ENCODE data around the gene FITM1. TPM values are rescaled to one million over a fixed set of nuclear protein-coding genes. Genes with fewer than 3 reads are reported as not detected.

Gene FITM1
- total RNA-seq, 1 donor from 2014 or later = 0.51 TPM

DNA sequence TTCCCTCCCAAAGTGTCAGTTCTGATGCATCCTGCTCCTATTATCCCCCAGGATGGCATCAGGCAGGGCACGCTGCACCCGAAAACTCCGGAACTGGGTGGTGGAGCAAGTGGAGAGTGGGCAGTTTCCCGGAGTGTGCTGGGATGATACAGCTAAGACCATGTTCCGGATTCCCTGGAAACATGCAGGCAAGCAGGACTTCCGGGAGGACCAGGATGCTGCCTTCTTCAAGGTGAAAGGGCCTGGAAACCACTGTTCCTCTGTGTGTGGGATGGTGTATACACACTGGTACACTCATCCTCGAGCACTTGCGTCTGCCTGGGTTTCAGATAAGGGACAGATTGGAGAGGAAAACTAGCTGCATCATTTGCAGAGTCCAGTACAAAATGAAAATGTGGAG, 31.6 kb downstream of the FITM1 start:
- DNase-seq = peak; percentile 37

DNA sequence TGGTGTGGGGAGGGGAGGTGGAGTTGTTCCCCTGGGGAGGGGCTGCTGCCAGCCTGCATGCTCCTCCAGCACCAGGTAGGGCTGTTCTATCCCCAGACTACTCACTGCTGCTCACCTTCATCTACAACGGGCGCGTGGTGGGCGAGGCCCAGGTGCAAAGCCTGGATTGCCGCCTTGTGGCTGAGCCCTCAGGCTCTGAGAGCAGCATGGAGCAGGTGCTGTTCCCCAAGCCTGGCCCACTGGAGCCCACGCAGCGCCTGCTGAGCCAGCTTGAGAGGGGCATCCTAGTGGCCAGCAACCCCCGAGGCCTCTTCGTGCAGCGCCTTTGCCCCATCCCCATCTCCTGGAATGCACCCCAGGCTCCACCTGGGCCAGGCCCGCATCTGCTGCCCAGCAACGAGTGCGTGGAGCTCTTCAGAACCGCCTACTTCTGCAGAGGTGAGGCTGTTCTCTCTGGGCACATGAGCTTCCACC, 34.1 kb downstream of the FITM1 start:
- no peak for DNase-seq

DNA sequence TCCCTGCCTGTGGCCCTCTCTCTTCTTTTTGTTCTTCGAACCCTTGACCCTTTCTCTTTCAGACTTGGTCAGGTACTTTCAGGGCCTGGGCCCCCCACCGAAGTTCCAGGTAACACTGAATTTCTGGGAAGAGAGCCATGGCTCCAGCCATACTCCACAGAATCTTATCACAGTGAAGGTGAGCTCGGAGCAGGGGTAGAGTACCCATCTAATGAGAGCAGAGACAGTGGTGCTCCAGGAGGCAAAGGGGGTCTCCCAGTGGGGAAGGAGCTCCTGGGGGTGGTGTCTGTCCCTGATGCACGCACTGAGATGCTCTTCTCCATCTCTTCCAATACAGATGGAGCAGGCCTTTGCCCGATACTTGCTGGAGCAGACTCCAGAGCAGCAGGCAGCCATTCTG, 35.3 kb downstream of the FITM1 start:
- no peak for DNase-seq

DNA sequence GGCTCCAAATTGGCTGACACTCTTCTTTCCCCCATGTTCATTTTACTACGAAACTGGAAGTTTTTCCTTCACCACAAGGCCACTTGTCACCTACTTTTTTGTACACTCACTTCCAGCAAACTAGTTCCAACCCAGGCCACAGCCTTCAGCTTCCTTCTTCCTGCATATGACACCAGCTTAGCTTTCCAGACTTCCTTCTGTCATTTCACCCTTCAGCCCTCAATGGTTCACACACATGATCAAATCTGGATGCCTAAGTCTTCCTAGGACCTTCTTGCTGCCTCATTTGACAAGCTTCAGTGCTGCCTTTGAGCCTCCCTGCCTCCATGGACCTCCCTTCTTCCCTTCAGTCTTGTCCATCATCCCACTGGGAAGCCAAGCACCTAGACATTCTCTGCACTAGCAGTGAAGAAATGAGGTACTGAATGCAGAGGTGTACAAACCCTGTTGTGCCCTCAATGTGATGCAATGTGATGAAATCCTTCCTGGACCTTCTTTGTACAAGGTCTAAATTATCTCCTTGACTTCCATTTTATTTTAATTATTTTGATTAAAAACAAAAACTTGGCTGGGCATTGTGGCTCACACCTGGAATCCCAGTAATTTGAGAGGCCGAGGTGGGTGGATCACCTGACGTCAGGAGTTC, 37.1 kb downstream of the FITM1 start:
- no peak for DNase-seq

DNA sequence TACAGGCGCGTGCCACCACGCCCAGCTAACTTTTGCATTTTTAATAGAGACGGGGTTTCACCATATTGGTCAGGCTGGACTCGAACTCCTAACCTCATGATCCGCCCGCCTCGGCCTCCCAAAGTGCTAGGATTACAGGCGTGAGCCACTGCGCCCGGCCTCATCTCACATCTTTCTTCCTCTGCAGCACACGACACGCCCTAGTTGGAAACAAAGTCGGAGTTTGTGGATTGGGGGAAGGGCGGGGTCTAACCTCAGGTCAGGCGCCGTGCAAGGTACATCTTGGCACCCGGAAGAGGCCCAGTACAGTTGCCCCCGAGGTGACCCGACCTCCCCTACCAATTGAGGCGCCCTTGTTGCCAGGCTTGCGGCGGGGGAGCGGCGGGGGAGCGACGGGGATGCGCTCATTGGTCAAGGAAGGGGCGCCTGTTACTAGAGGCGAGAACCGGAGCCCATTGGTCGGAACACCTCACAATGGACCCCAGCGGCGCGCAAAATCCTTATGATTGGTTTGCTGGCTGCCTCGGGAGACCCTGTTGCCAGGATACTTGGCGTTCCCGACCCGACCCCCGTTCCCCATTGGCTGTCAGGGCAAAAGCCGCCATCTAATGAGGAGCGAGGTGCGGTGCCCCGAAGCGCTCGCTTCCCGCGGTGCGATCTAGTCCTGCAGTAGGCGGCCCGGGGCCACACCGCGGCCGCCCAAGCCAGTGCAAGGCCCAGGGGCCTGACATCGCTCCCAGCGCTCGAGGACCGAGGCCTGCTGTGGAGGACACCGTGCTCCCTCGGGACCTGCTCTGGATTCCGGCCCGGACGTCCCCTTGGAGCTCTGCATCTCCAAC, 41.2 kb downstream of the FITM1 start, which contains the start of gene REC8:
Gene REC8, plus strand, starts transcription at position 659 of the 839 bp plus-strand sequence. CDS start 473 bp downstream, outside the sequence.
- DNase-seq = peak; percentile 97

DNA sequence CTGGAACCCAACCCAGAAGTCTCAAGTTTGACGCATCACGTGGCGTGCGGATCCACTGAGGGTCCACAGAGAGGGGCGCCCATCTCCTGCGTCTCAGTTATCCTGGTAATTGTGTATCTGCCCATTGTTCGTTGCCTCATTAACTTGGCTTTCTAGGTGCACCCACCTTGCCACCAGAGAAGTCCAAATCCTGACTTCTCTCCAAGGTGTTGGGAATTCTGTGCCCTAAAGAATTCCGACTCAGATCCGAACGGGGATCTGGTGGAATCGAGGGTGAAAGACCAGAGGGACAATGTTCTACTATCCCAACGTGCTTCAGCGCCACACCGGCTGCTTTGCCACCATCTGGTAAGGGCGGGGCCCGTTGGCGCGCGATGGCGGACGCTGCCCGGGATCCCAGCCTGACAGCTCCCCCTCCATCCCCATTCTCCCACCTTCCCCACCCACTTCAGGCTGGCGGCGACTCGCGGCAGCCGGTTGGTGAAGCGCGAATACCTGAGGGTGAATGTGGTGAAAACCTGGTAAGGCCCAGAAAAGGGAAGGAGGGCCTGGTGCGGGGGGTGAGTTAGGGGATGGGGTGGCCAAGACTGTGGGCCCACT, 41.9 kb downstream of the FITM1 start:
- DNase-seq = no peak

DNA sequence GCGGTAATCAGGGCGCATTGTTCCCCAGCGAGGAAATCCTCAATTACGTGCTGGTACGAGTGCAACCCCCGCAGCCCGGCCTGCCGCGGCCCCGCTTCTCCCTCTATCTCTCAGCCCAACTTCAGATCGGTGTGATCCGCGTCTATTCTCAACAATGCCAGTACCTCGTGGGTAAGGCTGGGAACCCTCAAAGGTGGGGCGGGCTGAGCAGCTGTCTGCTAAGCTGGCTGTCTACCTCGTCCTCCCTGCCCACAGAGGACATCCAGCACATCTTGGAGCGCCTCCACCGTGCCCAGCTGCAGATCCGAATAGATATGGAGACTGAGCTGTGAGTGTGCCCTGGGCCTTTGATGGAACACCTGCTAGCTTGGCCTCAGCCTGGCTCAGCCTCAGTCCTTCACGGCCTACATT, 42.4 kb downstream of the FITM1 start:
- DNase-seq = no peak

DNA sequence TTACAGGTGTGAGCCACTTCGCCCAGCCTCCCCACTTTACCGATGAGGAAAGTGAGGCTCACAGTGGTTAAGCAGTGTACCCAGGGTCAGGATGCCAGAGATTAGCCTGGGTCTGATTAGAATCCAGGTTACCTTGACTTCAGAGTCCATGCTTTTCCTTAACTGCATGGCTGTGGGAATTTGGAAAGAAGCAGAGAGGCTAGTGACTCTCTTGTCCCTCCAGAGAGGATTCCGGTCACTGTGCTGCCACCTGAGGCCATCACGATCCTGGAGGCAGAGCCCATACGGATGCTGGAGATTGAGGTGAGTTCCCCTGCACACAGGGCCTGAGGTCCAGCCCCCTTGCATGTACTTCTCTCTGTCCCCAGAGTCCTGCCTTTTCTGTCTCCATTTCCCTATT, 46.1 kb downstream of the FITM1 start:
- DNase-seq = no peak

DNA sequence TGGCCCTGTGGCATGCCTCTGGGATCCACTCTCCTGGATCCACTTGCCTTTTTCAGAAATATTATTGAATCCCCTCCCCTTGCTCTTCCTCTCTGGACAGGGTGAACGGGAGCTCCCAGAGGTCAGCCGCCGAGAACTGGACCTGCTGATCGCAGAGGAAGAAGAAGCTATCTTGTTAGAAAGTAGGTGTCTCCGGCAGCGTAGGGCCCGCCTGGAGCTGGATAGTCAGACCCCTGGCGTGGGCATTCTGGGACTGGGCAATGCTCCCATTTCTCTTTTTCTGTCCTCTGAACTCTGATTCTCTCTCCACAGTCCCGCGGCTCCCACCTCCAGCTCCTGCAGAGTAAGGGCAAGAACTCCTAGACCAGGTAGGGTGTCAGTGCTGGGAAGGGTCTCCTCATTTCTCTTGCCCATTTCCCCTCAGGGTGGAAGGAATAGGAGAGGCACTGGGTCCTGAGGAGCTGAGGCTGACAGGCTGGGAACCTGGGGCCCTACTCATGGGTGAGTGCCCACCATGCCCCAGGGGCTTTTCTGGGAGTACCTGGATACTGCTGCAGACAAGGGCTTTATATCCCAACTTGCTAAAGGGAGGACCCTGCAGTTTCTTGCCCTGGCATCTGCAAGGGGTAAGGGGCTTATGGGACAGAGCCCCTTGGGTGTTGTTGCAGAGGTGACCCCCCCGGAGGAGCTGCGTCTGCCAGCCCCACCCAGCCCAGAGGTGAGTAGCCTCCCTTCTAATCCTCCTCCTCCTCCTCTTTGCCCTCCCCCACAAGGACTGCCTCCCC, 46.8 kb downstream of the FITM1 start:
- no peak for DNase-seq

DNA sequence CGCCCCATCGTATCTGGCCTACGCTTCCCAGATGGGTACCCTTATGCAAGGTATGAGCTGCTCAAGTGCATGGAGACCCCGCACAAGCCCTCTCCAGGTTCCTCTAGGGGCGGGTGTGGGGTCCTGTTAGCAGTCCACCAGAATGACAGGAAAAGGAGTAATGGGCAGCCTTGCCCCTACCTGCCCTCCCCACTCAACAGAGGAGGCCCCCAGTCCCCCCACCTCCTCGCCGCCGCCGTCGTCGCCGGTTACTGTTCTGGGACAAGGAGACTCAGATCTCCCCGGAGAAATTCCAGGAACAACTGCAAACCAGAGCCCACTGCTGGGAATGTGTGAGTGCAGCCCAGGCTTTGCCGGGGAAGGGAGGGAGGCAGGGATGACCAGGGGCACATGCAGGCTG, 47.4 kb downstream of the FITM1 start:
- DNase-seq = no peak

DNA sequence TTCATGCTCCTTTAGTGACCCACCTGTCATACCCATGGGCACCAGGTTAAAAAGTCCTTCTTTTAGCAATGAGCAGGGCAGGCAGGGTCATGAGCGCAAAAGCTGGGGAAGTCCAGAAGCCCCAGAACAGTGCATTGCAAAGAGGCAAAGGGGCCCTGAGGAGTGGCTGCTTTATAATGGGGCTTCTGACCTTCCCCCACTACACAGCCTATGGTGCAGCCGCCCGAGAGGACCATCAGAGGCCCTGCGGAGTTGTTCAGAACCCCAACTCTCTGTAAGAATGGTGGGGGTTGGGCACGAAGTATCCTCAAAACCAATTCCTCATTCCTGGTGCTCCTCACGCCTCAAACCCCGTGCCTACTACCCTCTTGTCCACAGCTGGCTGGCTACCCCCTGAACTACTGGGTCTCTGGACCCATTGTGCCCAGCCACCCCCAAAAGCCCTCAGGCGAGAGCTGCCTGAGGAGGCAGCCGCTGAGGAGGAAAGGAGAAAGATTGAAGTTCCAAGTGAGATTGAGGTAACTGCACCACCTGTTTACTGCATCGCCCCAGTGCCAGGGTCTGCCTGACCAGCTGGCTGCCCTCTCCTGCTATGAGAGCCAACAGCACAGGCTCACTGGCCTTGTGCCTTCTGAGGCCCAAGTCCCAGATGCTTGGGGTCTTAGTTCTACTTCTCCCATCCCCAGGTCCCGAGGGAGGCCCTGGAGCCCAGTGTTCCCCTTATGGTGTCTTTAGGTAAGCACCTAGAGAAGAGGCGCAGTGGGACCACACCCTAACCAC, 48.1 kb downstream of the FITM1 start:
- no peak for DNase-seq

DNA sequence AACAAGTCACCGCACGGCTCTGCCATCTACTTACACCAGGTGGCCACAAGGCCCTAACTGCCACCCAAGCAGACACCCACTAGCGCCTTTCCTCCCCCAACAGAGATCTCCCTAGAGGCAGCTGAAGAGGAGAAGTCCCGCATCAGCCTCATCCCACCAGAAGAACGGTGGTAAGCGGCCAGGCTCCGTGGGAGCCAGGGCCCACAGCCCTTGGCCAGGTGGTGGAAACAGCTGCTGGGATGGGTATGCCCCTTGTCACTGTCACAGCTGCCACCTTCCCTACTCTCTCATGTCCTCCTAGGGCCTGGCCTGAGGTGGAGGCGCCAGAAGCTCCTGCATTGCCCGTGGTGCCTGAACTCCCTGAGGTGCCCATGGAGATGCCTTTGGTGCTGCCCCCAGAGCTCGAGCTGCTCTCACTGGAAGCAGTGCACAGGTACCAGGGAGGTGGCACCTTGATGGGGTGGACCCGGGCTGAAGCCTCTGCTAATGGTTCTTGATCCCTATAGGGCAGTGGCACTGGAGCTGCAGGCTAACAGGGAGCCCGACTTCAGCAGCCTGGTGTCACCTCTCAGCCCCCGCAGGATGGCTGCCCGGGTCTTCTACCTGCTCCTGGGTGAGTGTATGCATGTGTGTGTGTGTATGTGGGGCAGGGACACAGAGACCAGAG, 49.0 kb downstream of the FITM1 start:
- no peak for DNase-seq

DNA sequence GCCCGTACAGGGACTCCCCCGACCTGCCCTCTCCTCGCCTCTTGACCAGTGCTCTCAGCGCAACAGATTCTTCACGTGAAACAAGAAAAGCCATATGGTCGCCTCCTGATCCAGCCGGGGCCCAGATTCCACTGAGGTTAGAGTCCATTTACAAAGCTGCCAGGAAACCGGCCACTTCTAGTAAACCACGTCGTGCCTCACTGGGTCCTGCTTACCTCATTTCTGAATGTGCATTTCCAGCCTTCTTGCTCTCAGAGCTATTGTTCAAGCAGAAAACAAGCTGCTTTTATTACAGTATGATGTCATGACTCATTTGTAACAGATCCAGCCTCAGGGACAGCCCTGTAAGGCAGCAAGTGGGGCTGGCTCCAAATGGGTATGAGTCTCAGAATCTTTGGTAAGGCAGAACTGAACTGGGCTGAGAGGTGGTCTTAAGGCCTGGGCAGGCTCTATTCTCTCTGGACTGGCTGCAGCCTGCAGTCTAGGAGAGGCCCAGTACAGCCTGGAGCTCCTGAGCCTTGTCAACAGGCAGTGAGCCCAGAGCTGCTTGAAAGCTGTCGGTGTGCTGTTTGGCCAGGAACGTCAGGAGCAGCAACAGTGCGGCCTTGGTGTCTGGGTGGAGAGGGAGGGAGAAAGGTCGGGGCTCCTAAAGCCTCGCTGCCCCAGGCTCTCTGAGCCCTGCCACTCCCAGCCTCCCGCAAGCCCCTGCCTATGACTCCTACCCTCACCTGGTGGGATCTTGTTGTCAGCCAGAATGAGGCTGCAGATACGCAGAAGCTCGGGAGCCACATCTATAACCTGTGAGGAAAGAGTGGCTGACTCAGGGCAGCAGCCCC, 49.7 kb downstream of the FITM1 start:
- peak; percentile 73 for DNase-seq

DNA sequence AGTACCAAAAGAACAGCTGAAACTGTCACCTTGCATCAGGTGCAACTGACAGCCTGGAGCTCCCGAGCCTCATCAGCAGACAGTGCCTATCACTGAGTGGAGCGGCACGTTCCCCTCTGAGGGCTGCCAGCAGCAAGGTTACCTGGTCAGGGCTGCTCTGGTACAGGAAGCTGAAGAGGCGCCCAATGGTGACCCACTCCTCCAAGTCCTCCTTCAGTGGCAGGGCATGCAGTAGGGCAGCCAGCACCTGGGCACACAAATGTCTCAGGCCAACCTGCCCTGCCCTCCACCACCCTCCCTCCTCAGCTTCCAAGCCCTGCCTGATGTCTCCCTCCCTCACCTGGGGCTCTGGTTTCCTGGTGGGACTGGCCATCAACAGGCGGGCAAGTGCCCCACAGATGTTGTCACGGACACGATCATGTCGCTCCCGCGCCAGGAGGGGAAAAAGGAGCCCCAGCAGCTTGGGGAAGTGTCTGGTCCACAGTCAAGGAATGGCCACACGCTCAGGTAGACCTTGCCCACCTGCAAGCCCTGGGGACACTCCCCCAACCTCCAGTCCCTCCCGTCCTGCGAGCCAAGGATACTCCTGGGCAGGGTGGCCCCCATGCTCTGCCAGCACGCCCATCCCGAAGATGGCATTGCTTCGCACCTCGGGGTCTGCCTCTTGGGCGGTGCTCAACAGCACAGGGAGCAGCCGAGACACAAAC, 51.1 kb downstream of the FITM1 start:
- DNase-seq = no peak

Other genes starting within 250 kb of the FITM1 start
- gene DHRS4, start 176.9 kb upstream of the FITM1 start, total RNA-seq = 36.4 and 42.9 TPM in 2 replicates
- gene DHRS4L2, start 141.7 kb upstream of the FITM1 start, total RNA-seq = 11.6 and 12.6 TPM in 2 replicates
- gene CARMIL3, start 78.7 kb upstream of the FITM1 start, total RNA-seq = 0.05 TPM in 1 of 2 replicates, not detected in the other
- not detected in 2 replicates for gene CPNE6, start 59.1 kb upstream of the FITM1 start, total RNA-seq
- 5.8 and 10.5 TPM in 2 replicates for gene PCK2, start 36.3 kb upstream of the FITM1 start, total RNA-seq
- 90.7 and 93.9 TPM in 2 replicates for gene DCAF11, start 15.9 kb upstream of the FITM1 start, total RNA-seq
- gene NRL, start 15.7 kb upstream of the FITM1 start, total RNA-seq = 0.88 and 2.6 TPM in 2 replicates
- 167 TPM in 2 replicates for gene PSME1, start 5.5 kb downstream of the FITM1 start, total RNA-seq
- gene EMC9, start 10.9 kb downstream of the FITM1 start, total RNA-seq = 21.4 and 26.4 TPM in 2 replicates
- gene PSME2, start 16.0 kb downstream of the FITM1 start, total RNA-seq = 108 and 110 TPM in 2 replicates
- gene RNF31, start 16.8 kb downstream of the FITM1 start, total RNA-seq = 53.2 and 54.1 TPM in 2 replicates
- 37.8 and 55.5 TPM in 2 replicates for gene IRF9, start 30.6 kb downstream of the FITM1 start, total RNA-seq
- gene REC8, start 41.4 kb downstream of the FITM1 start, total RNA-seq = 2.7 and 4.2 TPM in 2 replicates
- gene IPO4, start 58.2 kb downstream of the FITM1 start, total RNA-seq = 28.8 and 60.6 TPM in 2 replicates
- gene TM9SF1, start 64.8 kb downstream of the FITM1 start, total RNA-seq = 63.5 and 82.5 TPM in 2 replicates
- gene TSSK4, start 75.0 kb downstream of the FITM1 start, total RNA-seq = not detected in 2 replicates
- 36.8 and 39.3 TPM in 2 replicates for gene CHMP4A, start 82.8 kb downstream of the FITM1 start, total RNA-seq
- 5.9 and 23.7 TPM in 2 replicates for gene MDP1, start 85.4 kb downstream of the FITM1 start, total RNA-seq
- 197 and 248 TPM in 2 replicates for gene NEDD8, start 101.7 kb downstream of the FITM1 start, total RNA-seq
- 108 and 121 TPM in 2 replicates for gene GMPR2, start 102.3 kb downstream of the FITM1 start, total RNA-seq
- 68.4 and 71.7 TPM in 2 replicates for gene TINF2, start 112.0 kb downstream of the FITM1 start, total RNA-seq
- 0.17 and 0.51 TPM in 2 replicates for gene TGM1, start 132.5 kb downstream of the FITM1 start, total RNA-seq
- 27.9 and 28.6 TPM in 2 replicates for gene RABGGTA, start 140.9 kb downstream of the FITM1 start, total RNA-seq
- 10.6 and 16.7 TPM in 2 replicates for gene DHRS1, start 169.1 kb downstream of the FITM1 start, total RNA-seq
- gene NOP9, start 169.2 kb downstream of the FITM1 start, total RNA-seq = 30.1 and 33.5 TPM in 2 replicates
- gene CIDEB, start 177.3 kb downstream of the FITM1 start, total RNA-seq = 4.6 and 7.5 TPM in 2 replicates
- gene LTB4R2, start 179.5 kb downstream of the FITM1 start, total RNA-seq = 5.9 and 9.7 TPM in 2 replicates
- 3.5 and 3.6 TPM in 2 replicates for gene LTB4R, start 180.8 kb downstream of the FITM1 start, total RNA-seq
- gene ADCY4, start 204.4 kb downstream of the FITM1 start, total RNA-seq = 68.4 and 138 TPM in 2 replicates
- 4.7 and 5.8 TPM in 2 replicates for gene RIPK3, start 209.3 kb downstream of the FITM1 start, total RNA-seq
- gene NFATC4, start 237.5 kb downstream of the FITM1 start, total RNA-seq = 8.8 and 11.1 TPM in 2 replicates

All from dermis blood vessel endothelial cell (primary cell).